Cardiac fibroblast (primary cell): ENCODE measurements around the gene IL4R.

Experiments used
- DNase-seq, 2 donors: peaks; one replicate each; pipeline versions ENCODE4 v3.0.0 to v3.0.0-alpha.2; 2010; ENCODE audit warnings: low read depth in 2 of 2
- H3K4me3 ChIP-seq, 2 donors: replicated peaks in 1 of 2; 1 replicate in 1 of 2; 2 replicates in 1 of 2; pipeline ENCODE4 v1.5.1; 2011; ENCODE audit warnings: low read depth in 2 of 2, low read length in 2 of 2, mild to moderate bottlenecking in 2 of 2, moderate library complexity in 1 of 2
- TF ChIP-seq, protein P1 (sequence below): IDR thresholded peaks from one replicate; pipeline ENCODE4 v1.5.1; 2011; ENCODE audit warnings: low read depth, mild to moderate bottlenecking, low read length, inconsistent platforms

The IL4R gene

DNA sequence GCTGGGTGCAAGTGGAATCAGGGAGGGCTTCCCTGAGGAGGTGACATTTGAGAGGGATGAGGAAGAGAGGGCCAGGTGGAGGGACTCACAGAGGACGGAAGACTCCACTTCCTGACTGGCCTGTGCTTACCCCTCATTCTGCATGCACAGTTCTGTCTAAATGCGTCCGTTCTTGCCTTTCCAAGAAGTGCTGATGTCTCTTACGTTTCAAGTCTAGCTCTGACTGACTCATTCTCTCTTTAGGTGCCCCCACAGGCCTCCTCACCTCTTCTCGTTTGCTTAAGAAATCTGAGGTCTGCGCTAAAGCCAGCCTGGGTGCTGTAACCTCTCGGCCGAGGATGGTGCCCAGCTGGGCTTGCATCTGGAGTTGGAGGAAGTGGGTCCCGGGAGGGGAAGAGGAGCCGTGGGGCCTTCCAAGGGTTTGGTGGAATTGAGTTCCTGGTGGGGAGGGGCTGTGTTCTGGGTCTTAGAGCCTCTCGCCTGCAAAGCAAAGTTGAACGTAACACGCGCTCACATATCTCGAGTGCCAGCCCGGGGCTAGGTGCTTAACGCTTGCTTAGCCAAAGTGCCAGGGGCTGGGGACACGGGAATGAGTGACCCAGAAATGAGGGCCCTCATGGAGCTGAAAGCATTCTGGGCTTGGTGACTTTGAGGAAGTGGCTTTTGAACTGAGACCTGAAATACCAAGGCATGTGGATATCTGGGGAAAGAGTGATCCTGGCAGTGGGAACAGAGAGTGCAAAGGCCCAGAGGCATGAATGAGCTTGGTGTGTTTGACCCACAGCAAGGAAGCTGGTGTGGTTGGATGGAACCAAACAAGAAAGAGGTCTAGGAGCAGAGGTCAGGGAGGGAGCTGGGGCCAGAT, 4.8 kb downstream of the IL4R start:
- no peak overlapping the region for H3K4me3 ChIP-seq
- peak; percentile 59 to 65 for DNase-seq
- TF ChIP-seq, protein P1, sequence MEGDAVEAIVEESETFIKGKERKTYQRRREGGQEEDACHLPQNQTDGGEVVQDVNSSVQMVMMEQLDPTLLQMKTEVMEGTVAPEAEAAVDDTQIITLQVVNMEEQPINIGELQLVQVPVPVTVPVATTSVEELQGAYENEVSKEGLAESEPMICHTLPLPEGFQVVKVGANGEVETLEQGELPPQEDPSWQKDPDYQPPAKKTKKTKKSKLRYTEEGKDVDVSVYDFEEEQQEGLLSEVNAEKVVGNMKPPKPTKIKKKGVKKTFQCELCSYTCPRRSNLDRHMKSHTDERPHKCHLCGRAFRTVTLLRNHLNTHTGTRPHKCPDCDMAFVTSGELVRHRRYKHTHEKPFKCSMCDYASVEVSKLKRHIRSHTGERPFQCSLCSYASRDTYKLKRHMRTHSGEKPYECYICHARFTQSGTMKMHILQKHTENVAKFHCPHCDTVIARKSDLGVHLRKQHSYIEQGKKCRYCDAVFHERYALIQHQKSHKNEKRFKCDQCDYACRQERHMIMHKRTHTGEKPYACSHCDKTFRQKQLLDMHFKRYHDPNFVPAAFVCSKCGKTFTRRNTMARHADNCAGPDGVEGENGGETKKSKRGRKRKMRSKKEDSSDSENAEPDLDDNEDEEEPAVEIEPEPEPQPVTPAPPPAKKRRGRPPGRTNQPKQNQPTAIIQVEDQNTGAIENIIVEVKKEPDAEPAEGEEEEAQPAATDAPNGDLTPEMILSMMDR = no peak

DNA sequence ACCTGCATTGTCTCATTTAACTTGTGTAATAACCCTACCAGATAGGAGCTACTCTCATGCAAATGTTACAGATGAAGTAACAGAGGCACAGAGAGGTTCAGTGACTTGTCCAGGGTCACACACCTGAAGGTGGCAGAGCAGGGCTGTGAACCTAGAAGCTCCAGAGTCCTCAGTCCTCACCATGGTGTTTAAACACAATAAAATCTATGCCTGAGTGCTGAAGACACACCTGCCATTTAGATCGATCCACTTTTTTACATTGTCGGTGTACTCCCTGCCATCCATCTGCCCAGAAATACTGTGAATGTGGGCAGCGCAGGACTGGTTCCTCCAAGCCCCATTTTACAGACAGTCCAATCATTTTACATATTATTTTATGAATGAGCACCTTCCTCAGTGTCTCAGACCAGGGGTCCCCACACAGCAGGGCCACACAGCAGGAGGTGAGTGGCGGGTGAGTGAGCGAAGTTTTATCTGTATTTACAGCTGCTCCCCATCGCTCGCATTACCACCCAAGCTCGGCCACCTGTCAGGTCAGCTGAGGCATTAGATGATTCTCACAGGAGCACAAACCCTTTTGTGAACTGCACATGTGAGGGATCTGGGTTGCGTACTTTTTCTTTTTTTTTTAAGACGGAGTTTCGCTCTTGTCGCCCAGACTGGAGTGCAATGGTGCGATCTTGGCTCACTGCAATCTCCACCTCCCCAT, 5.6 kb downstream of the IL4R start:
- DNase-seq = no peak
- H3K4me3 ChIP-seq = no peak overlapping the region
- TF ChIP-seq, protein P1 = no peak

DNA sequence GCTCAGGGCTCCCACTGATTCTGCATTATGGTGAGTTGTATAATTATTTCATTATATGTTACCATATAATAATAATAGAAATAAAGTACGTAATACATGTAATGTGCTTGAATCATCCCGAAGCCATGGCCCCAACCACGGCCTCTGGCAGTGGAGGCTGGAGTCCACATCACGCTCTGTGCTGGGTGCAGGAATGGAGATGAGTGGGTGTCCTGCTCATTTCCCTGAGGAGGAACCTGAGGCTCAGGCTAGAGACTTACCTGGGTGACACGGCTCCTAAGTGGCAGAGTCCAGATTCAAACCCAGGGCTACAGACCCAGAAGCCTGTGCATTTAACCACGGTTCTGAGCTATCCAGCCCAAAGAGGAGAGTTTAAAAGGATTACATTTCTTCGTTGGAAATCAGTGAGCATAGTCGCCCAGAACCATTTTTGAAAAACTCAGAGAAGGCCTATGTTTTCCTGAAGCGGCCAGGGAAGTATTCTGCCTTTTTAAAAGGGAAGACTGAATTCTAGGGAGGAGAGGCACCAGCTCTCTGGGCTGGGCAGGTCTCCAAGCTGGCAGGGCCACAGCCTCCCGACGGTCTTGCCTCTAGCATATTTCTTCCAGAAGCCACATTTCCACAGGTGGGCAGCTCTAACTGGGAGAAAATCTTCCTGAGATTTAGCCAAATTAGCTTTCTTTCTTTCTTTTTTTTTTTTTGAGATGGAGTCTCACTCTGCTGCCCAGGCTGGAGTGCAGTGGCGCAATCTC, 6.7 kb downstream of the IL4R start:
- no peak overlapping the region for H3K4me3 ChIP-seq
- DNase-seq = no peak
- TF ChIP-seq, protein P1 = no peak

DNA sequence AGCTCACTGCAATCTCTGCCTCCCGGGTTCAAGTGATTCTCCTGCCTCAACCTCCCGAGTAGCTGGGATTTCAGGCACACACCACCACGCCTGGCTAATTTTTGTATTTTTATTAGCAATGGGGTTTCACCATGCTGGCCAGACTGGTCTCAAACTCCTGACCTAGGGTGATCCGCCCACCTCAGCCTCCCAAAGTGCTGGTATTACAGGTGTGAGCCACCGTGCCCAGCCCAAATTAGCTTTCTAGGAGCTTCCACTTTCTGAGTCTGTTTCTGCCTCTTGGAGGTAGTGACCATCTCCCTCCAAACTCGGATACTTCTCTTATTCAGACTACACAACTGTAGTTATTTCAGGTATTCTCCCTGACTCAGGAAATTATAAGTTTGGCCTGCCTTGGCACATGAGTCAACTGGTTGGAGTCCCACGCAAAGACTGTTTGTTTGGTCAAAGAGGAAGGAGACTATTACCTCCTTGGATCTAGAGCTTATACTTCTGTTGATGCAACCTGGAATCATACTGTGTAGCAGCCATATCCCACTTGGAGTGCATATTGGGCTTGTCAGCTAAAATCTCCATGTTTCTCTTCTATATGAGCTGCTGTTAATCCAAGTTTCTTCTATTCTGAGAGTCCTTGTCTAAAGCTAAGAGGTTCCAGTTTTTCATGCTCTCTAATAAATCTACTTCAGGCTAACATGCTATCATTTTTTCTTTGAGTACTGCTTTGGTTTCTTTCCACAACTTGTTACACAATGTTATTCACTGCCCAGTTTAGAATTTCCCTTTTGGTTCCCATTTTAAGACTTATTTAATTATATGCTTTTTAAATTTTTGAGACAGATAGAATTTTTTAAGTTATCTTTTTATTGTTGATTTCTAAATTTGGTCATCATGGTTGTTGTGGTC, 7.5 kb downstream of the IL4R start:
- no peak overlapping the region for H3K4me3 ChIP-seq
- TF ChIP-seq, protein P1 = no peak
- DNase-seq = peak; percentile 40 to 73

DNA sequence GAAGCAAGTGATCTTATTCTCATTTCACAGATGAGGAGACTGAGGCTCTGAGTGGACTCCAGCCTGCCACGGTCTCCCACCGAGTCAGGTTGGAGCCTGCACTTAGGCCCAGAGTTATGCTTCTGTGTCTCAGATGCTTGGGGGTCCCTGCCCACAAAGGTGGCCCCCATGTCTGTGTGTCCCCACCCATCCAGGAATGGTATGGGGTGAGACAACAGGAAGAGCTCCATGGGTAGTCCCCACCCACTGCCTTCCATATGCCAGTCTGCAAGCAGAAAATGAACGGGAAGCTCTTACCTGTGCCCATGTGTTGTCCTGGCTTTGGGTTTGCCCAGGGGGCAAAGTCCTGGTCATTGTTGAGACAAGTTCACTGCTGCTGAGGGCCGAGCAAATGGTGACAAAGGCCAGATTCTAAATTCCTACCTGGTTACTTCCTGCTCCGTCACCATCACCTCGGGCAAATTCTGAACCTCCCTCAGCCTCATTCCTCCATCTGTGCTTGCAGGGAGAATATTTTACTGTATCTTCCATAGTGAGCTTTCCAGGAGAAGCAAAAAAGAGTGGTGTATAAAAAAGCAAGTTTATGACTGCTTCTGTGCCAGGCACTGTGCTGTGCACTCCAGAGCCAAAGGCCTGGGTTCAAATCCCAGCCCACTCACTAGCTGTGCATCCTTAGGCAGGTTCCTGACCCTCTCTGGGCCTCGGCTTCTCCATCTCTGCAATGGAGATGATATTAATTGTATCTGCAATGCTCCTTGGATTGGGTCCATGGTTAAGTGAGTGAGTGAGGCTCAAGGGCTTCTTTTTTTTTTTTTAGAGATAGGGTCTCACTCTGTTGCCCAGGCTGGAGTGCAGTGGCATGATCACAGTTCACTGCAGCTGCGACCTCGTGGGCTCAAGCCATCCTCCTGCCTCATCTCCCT, 9.3 kb downstream of the IL4R start:
- DNase-seq = no peak
- no peak overlapping the region for H3K4me3 ChIP-seq
- TF ChIP-seq, protein P1 = no peak
